Measurements from ENCODE around the gene DDX31.
A peak's percentile ranks its signal among the peaks of the same experiment; 100 is the strongest.

Gene DDX31

GRCh38 chr9:132590037-132590317, 79.8 kb downstream of the DDX31 start:
- no peak for FAIRE-seq
- TF ChIP-seq POLR2A (IDR thresholded peaks at IDR 0.05; ENCODE audit: low read depth, low read length): no peak
- no peak for DNase-seq (ENCODE audit: insufficient read length, low spot score)

GRCh38 chr9:132589148-132590036, 80.4 kb downstream of the DDX31 start:
- TF ChIP-seq POLR2A (IDR thresholded peaks at IDR 0.05; ENCODE audit: low read depth, low read length): no peak
- no peak for FAIRE-seq
- no peak for DNase-seq (ENCODE audit: insufficient read length, low spot score)

GRCh38 chr9:132588501-132589147, 81.2 kb downstream of the DDX31 start:
- no peak for TF ChIP-seq POLR2A (IDR thresholded peaks at IDR 0.05; ENCODE audit: low read depth, low read length)
- DNase-seq (ENCODE audit: insufficient read length, low spot score) (no peak), FAIRE-seq (no peak)

GRCh38 chr9:132588098-132588497, 81.7 kb downstream of the DDX31 start:
- FAIRE-seq (no peak), DNase-seq (ENCODE audit: insufficient read length, low spot score) (no peak)
- no peak for TF ChIP-seq POLR2A (IDR thresholded peaks at IDR 0.05; ENCODE audit: low read depth, low read length)

GRCh38 chr9:132587592-132587955, 82.2 kb downstream of the DDX31 start:
- no peak for DNase-seq (ENCODE audit: insufficient read length, low spot score)
- no peak for TF ChIP-seq POLR2A (IDR thresholded peaks at IDR 0.05; ENCODE audit: low read depth, low read length)
- no peak for FAIRE-seq

GRCh38 chr9:132586830-132587591, 82.8 kb downstream of the DDX31 start:
- DNase-seq (ENCODE audit: insufficient read length, low spot score) (no peak), FAIRE-seq (no peak)
- TF ChIP-seq POLR2A (IDR thresholded peaks at IDR 0.05; ENCODE audit: low read depth, low read length): no peak

- no peak for DNase-seq (ENCODE audit: insufficient read length, low spot score)
- no peak for TF ChIP-seq POLR2A (IDR thresholded peaks at IDR 0.05; ENCODE audit: low read depth, low read length)
- FAIRE-seq: no peak
Measured at GRCh38 chr9:132585954-132586829, 83.6 kb downstream of the DDX31 start.

- TF ChIP-seq POLR2A (IDR thresholded peaks at IDR 0.05; ENCODE audit: low read depth, low read length): no peak
- FAIRE-seq: peak; percentile 95
- DNase-seq (ENCODE audit: insufficient read length, low spot score): peak; percentile 99
Measured at GRCh38 chr9:132584601-132585560, 84.9 kb downstream of the DDX31 start.

- FAIRE-seq (no peak), DNase-seq (ENCODE audit: insufficient read length, low spot score) (peak; percentile 72)
- no peak for TF ChIP-seq POLR2A (IDR thresholded peaks at IDR 0.05; ENCODE audit: low read depth, low read length)
Measured at GRCh38 chr9:132583584-132584304, 86.0 kb downstream of the DDX31 start.

GRCh38 chr9:132582786-132583583, 86.8 kb downstream of the DDX31 start:
- no peak for FAIRE-seq
- no peak for TF ChIP-seq POLR2A (IDR thresholded peaks at IDR 0.05; ENCODE audit: low read depth, low read length)
- DNase-seq (ENCODE audit: insufficient read length, low spot score): no peak

- FAIRE-seq (no peak), DNase-seq (ENCODE audit: insufficient read length, low spot score) (no peak)
- no peak for TF ChIP-seq POLR2A (IDR thresholded peaks at IDR 0.05; ENCODE audit: low read depth, low read length)
Measured at GRCh38 chr9:132582276-132582785, 87.5 kb downstream of the DDX31 start, which contains the start of gene BARHL1. Gene BARHL1 (plus strand): TSS chr9:132582606. CDS start chr9:132582798, 192 bp downstream.
